PC-9 (cell line): ENCODE data around the gene APCDD1L. TPM values are rescaled to one million over a fixed set of nuclear protein-coding genes. Genes with fewer than 3 reads are reported as not detected.

Source experiments
- BruUV-seq: library from RNA; stranded (reverse); fragments of 400-500 nt; replicated peaks from 2 replicates; lab custom pipeline; 2021; lab: Mats Ljungman, UMichigan
- CTCF ChIA-PET: fragments of 300-600 bp; sonication (Branson Sonifier 250); formaldehyde crosslinking; loops from one replicate; lab custom pipeline; 2022; ENCODE audit warnings: antibody characterized with exemption; lab: Charles Lee
- POLR2A ChIA-PET: fragments of 300-600 bp; sonication (Branson Sonifier 250); formaldehyde crosslinking; loops from one replicate; lab custom pipeline; 2022; ENCODE audit warnings: antibody characterized with exemption; ENCODE audit not compliant: unreplicated experiment; lab: Charles Lee
- DNase-seq, 2 experiments: peaks; one replicate each; pipeline versions ENCODE4 v3.0.0 to v3.0.0-alpha.2; 2015 to 2022; ENCODE audit warnings: mixed read lengths in 1 of 2
- H2AFZ ChIP-seq: fragments of 200-600 bp; sonication (generic); 2 replicates; pipeline ENCODE4 v1.8.1; 2017; ENCODE audit warnings: antibody characterized with exemption
- H3F3A ChIP-seq: fragments of 200-600 bp; sonication (generic); 2 replicates; pipeline ENCODE4 v1.8.1; 2017; ENCODE audit warnings: antibody characterized with exemption, mild to moderate bottlenecking, low read depth; ENCODE audit not compliant: insufficient read depth
- H3K27ac ChIP-seq: fragments of 200-600 bp; sonication (generic); 2 replicates; pipeline ENCODE4 v1.6.1; 2016; ENCODE audit warnings: mixed run types
- H3K27me3 ChIP-seq: fragments of 200-600 bp; sonication (generic); 2 replicates; pipeline ENCODE4 v1.6.1; 2016; ENCODE audit warnings: low read depth, mixed run types; ENCODE audit not compliant: insufficient read depth
- H3K36me3 ChIP-seq: fragments of 200-600 bp; sonication (generic); 2 replicates; pipeline ENCODE4 v1.6.1; 2016; ENCODE audit warnings: low read depth, mixed run types
- H3K4me1 ChIP-seq: fragments of 200-600 bp; sonication (generic); replicated peaks from 2 replicates; pipeline ENCODE4 v1.6.1; 2016; ENCODE audit warnings: mixed run types; ENCODE audit not compliant: insufficient read depth
- H3K4me2 ChIP-seq: fragments of 200-600 bp; sonication (generic); 2 replicates; pipeline ENCODE4 v1.6.1; 2017; ENCODE audit warnings: mixed run types
- H3K4me3 ChIP-seq: fragments of 200-600 bp; sonication (generic); 2 replicates; pipeline ENCODE4 v1.6.1; 2016; ENCODE audit warnings: mixed run types
- H3K79me2 ChIP-seq: fragments of 200-600 bp; sonication (generic); 2 replicates; pipeline ENCODE4 v1.6.1; 2017; ENCODE audit warnings: low read depth, mixed run types
- H3K9me2 ChIP-seq: fragments of 200-600 bp; sonication (generic); 2 replicates; pipeline ENCODE4 v1.8.1; 2017; ENCODE audit warnings: mild to moderate bottlenecking; ENCODE audit not compliant: insufficient read depth
- H3K9me3 ChIP-seq: fragments of 200-600 bp; sonication (generic); 2 replicates; pipeline ENCODE4 v1.8.1; 2016; ENCODE audit warnings: low read depth; ENCODE audit not compliant: insufficient read depth
- H4K20me1 ChIP-seq: fragments of 200-600 bp; sonication (generic); 2 replicates; pipeline ENCODE4 v1.8.1; 2017; ENCODE audit not compliant: insufficient read depth
- EZH2 ChIP-seq: fragments of 200-600 bp; sonication (generic); IDR thresholded peaks from 2 replicates; pipeline ENCODE4 v1.8.0; 2017; ENCODE audit warnings: antibody characterized with exemption, low read depth
- intact Hi-C: fragments of 100-400 bp; cut with micrococcal nuclease; formaldehyde crosslinking; loops from one replicate; pipeline ENCODE4 v1.10.0; 2022; ENCODE audit not compliant: unreplicated experiment
- total RNA-seq: library from RNA; stranded (reverse); gene quantifications from 2 replicates; pipeline ENCODE4 v1.2.3, GENCODE V29; 2021
- TF ChIP-seq, protein P1 (sequence below): fragments of 200-600 bp; sonication (generic); conservative IDR thresholded peaks from 2 replicates; pipeline ENCODE4 v1.6.1; 2017; ENCODE audit warnings: mixed run types, antibody characterized with exemption, mild to moderate bottlenecking, moderate library complexity

The APCDD1L gene
- total RNA-seq, 1 experiment from 2014 or later = 3.0 TPM

- Histone ChIP-seq H3F3A (peaks cover 3% of the 10 kb centered on the region; the same call in 1 of the 2 replicates), H3K9me3 (no peaks in the 10 kb centered on the region), H3K27me3 (no peaks in the 10 kb centered on the region), H3K4me1 (no peaks in the 10 kb centered on the region), H3K36me3 (peaks cover 8% of the 10 kb centered on the region; the same call in 1 of the 2 replicates), H3K79me2 (peaks cover 61% of the 10 kb centered on the region), H3K4me2 (no peak overlapping the region), H3K9me2 (no peaks in the 10 kb centered on the region), H3K4me3 (no peak overlapping the region), H4K20me1 (peaks cover 36% of the 10 kb centered on the region), H3K27ac (no peak overlapping the region), H2AFZ (no peak overlapping the region)
- CTCF ChIA-PET = interaction anchor here (0.9 kb wide), 1 partner anchor 196 kb away, joined by 3 read pairs; no protein-coding TSS in a partner anchor
- intact Hi-C loops = no loop called here
- BruUV-seq = no TSS peak
- no peak for DNase-seq
- TF ChIP-seq EZH2 = no peak
- TF ChIP-seq, protein P1, sequence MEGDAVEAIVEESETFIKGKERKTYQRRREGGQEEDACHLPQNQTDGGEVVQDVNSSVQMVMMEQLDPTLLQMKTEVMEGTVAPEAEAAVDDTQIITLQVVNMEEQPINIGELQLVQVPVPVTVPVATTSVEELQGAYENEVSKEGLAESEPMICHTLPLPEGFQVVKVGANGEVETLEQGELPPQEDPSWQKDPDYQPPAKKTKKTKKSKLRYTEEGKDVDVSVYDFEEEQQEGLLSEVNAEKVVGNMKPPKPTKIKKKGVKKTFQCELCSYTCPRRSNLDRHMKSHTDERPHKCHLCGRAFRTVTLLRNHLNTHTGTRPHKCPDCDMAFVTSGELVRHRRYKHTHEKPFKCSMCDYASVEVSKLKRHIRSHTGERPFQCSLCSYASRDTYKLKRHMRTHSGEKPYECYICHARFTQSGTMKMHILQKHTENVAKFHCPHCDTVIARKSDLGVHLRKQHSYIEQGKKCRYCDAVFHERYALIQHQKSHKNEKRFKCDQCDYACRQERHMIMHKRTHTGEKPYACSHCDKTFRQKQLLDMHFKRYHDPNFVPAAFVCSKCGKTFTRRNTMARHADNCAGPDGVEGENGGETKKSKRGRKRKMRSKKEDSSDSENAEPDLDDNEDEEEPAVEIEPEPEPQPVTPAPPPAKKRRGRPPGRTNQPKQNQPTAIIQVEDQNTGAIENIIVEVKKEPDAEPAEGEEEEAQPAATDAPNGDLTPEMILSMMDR = no peak
- POLR2A ChIA-PET = no interaction called here
These were observed 82.1 kb downstream of the APCDD1L start for GRCh38 chr20:58433029-58433647.

DNA sequence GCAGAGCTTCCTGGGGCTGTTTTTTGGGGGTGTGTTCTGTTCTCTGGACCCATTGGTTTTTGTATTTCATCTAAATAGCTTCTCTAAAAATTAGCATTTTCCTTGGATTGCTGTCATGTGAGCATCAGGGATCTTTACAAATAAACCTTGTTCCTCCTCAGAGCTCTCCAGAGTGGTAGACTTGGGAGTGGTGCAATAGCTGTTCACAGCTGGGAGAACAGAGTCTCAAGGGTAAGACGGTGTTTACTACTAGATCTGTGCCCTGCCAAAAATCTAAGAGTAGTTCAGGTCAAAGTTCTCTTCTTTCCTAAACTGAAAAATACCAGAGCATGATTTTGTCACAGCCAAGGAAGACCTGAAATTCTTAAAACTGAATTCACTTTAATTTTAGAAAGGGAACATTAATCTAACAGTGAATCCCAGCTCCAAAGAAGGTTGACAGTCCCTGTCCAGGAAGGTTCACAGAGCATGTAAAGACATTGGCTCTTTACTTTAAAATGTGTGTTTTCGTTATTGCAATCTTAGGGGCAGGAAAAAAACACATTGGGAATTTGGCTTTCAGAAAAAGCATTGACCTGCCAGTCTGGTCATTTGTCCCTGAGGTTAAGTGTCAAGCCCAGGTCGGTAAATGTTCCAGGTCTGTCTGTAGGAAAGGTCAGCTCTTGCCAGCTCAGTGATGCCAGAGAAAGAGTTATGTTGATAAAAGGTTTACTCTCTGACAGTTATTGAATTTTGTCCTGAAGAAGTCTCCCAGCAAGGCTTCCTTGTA, 82.8 kb downstream of the APCDD1L start:
- H3K79me2 ChIP-seq = peaks cover 61% of the 10 kb centered on the region
- no peak overlapping the region for H2AFZ ChIP-seq
- no peak for TF ChIP-seq EZH2
- TF ChIP-seq, protein P1 = no peak
- DNase-seq = no peak
- peaks cover 3% of the 10 kb centered on the region; the same call in 1 of the 2 replicates for H3F3A ChIP-seq
- intact Hi-C loops = no loop called here
- peaks cover 8% of the 10 kb centered on the region; the same call in 1 of the 2 replicates for H3K36me3 ChIP-seq
- POLR2A ChIA-PET = no interaction called here
- H3K27me3 ChIP-seq = no peaks in the 10 kb centered on the region
- H4K20me1 ChIP-seq = peaks cover 33% of the 10 kb centered on the region
- no peaks in the 10 kb centered on the region for H3K4me1 ChIP-seq
- CTCF ChIA-PET = no interaction called here
- H3K9me2 ChIP-seq = no peaks in the 10 kb centered on the region
- BruUV-seq = no TSS peak
- H3K27ac ChIP-seq = no peak overlapping the region
- no peak overlapping the region for H3K4me3 ChIP-seq
- H3K4me2 ChIP-seq = no peak overlapping the region
- no peaks in the 10 kb centered on the region for H3K9me3 ChIP-seq

GRCh38 chr20:58431134-58431533, 84.1 kb downstream of the APCDD1L start:
- ChIA-PET POLR2A (no interaction called here), CTCF (no interaction called here)
- no peak overlapping the region for H3K4me3 ChIP-seq
- peaks cover 8% of the 10 kb centered on the region; the same call in 1 of the 2 replicates for H3K36me3 ChIP-seq
- H3K4me1 ChIP-seq = no peaks in the 10 kb centered on the region
- no peaks in the 10 kb centered on the region for H3K27me3 ChIP-seq
- peaks cover 71% of the 10 kb centered on the region for H3K79me2 ChIP-seq
- TF ChIP-seq, protein P1 = no peak
- TF ChIP-seq EZH2 = no peak
- no peak overlapping the region for H3K4me2 ChIP-seq
- H4K20me1 ChIP-seq = peaks cover 34% of the 10 kb centered on the region
- no peak overlapping the region for H3K27ac ChIP-seq
- BruUV-seq = no TSS peak
- H3K9me2 ChIP-seq = no peaks in the 10 kb centered on the region
- no peak overlapping the region for H2AFZ ChIP-seq
- no peaks in the 10 kb centered on the region for H3K9me3 ChIP-seq
- DNase-seq = no peak
- intact Hi-C loops = no loop called here
- peaks cover 5% of the 10 kb centered on the region for H3F3A ChIP-seq
